GM12878 (cell line): Measurements from ENCODE around the gene TMEM161A. TPM values are rescaled to one million over a fixed set of nuclear protein-coding genes. Genes with fewer than 3 reads are reported as not detected.

Source experiments
- ATAC-seq: fragments of 200-7000 bp; cut with Tn5 transposase; 3 replicates; pipeline ENCODE4 v1.9.1; 2020; ENCODE audit warnings: mild to moderate bottlenecking, moderate library complexity
- BruUV-seq: library from RNA; stranded (reverse); fragments of 400-500 nt; replicated peaks from 2 replicates; lab custom pipeline; 2021; lab: Mats Ljungman, UMichigan
- CTCF ChIA-PET: fragments of 300-600 bp; sonication (Branson Sonifier 250); formaldehyde crosslinking; extraction: SDS; loops from one replicate; lab custom pipeline; 2021; ENCODE audit warnings: inconsistent platforms; lab: Yijun Ruan, JAX
- POLR2A ChIA-PET: fragments of 350-600 bp; formaldehyde crosslinking; extraction: SDS; loops from one replicate; lab custom pipeline; 2021; ENCODE audit warnings: inconsistent platforms; lab: Charles Lee
- RAD21 ChIA-PET: fragments of 300-600 bp; sonication (Branson Sonifier 250); formaldehyde crosslinking; loops from one replicate; lab custom pipeline; 2023; ENCODE audit warnings: antibody characterized with exemption; ENCODE audit not compliant: unreplicated experiment; lab: Charles Lee
- SMC1A ChIA-PET: fragments of 300-600 bp; sonication (Branson Sonifier 250); formaldehyde crosslinking; loops from one replicate; lab custom pipeline; 2023; ENCODE audit not compliant: unreplicated experiment, uncharacterized antibody; lab: Charles Lee
- DNase-seq: peaks from one replicate; pipeline ENCODE4 v3.0.0-alpha.2; 2011; ENCODE audit warnings: low read depth, low spot score
- FAIRE-seq: peaks from 3 replicates; lab custom pipeline; 2011; peaks lifted over from hg19 to GRCh38; lab: Jason Lieb, UNC
- H2AFZ ChIP-seq: 2 replicates; pipeline ENCODE4 v1.6.0; 2011; ENCODE audit warnings: low read depth, low read length, control low read depth; ENCODE audit not compliant: control insufficient read depth
- H3K27ac ChIP-seq: 2 replicates; pipeline ENCODE4 v1.5.1; 2011; ENCODE audit warnings: control low read depth; ENCODE audit not compliant: control insufficient read depth, insufficient read depth
- H3K27me3 ChIP-seq, 2 experiments: replicated peaks in 1 of 2; 2 replicates each; pipeline versions ENCODE4 v1.6.0 to v1.6.1; 2011; ENCODE audit warnings: low read length in 1 of 2; ENCODE audit not compliant: control insufficient read depth in 2 of 2, insufficient read depth in 2 of 2
- H3K36me3 ChIP-seq, 2 experiments: 2 replicates each; pipeline ENCODE4 v1.5.1; 2011; ENCODE audit warnings: low read length in 1 of 2; ENCODE audit not compliant: control insufficient read depth in 2 of 2, insufficient read depth in 2 of 2
- H3K4me1 ChIP-seq: 2 replicates; pipeline ENCODE4 v1.6.1; 2011; ENCODE audit warnings: mild to moderate bottlenecking, low read length, moderate library complexity, mixed read lengths; ENCODE audit not compliant: control insufficient read depth, insufficient read depth
- H3K4me2 ChIP-seq: 2 replicates; pipeline ENCODE4 v1.6.0; 2011; ENCODE audit warnings: control low read depth; ENCODE audit not compliant: control insufficient read depth, insufficient read depth
- H3K4me3 ChIP-seq: fragments of 200-600 bp; sonication (generic); 2 replicates; pipeline ENCODE4 v1.5.1; 2016
- H3K79me2 ChIP-seq: 2 replicates; pipeline ENCODE4 v1.6.0; 2011; ENCODE audit warnings: low read length; ENCODE audit not compliant: control insufficient read depth, insufficient read depth
- H3K9ac ChIP-seq: 2 replicates; pipeline ENCODE4 v1.8.0; 2011; ENCODE audit warnings: low read length, control low read depth, mixed read lengths; ENCODE audit not compliant: control insufficient read depth, insufficient read depth
- H3K9me3 ChIP-seq: replicated peaks from 3 replicates; pipeline ENCODE4 v1.5.1; 2011; ENCODE audit warnings: mild to moderate bottlenecking, low read length; ENCODE audit not compliant: control insufficient read depth, insufficient read depth
- H4K20me1 ChIP-seq: 2 replicates; pipeline ENCODE4 v1.6.0; 2011; ENCODE audit not compliant: control insufficient read depth, insufficient read depth
- CHD4 ChIP-seq: fragments of 200-600 bp; sonication (generic); IDR thresholded peaks from 2 replicates; pipeline ENCODE4 v1.6.1; 2016; ENCODE audit warnings: mild to moderate bottlenecking
- ETV6 ChIP-seq, 2 experiments: fragments of 450-650 bp in 1 of 2; IDR thresholded peaks in 1 of 2; conservative IDR thresholded peaks in 1 of 2; 2 replicates each; pipeline ENCODE4 v1.6.1; 2014; ENCODE audit warnings: antibody characterized with exemption in 1 of 2, borderline replicate concordance in 1 of 2, low read depth in 1 of 2, mild to moderate bottlenecking in 1 of 2, moderate library complexity in 1 of 2
- FOS ChIP-seq: IDR thresholded peaks from 3 replicates; pipeline ENCODE4 v1.6.1; 2011; ENCODE audit warnings: borderline replicate concordance; ENCODE audit not compliant: insufficient read length; ENCODE audit errors: extremely low read depth
- POLR2AphosphoS5 ChIP-seq: IDR thresholded peaks from 2 replicates; pipeline ENCODE4 v1.6.1; 2011; ENCODE audit warnings: mild to moderate bottlenecking, low read length, inconsistent platforms
- RFX5 ChIP-seq: IDR thresholded peaks from 2 replicates; pipeline ENCODE4 v1.6.1; 2011; ENCODE audit warnings: low read depth, low read length, improper control_type of control experiment
- SREBF1 ChIP-seq: IDR thresholded peaks from 2 replicates; pipeline ENCODE4 v1.6.1; 2012; ENCODE audit warnings: mild to moderate bottlenecking, low read length
- SUZ12 ChIP-seq: fragments of 200-600 bp; sonication (generic); IDR thresholded peaks from one replicate; pipeline ENCODE4 v1.6.1; 2018; ENCODE audit warnings: antibody characterized with exemption, mild to moderate bottlenecking; ENCODE audit not compliant: unreplicated experiment
- YBX1 ChIP-seq: fragments of 450-650 bp; IDR thresholded peaks from 2 replicates; pipeline ENCODE4 v1.6.1; 2016; ENCODE audit warnings: antibody characterized with exemption
- ZNF217 ChIP-seq: fragments of 450-650 bp; IDR thresholded peaks from 2 replicates; pipeline ENCODE4 v1.6.1; 2017; ENCODE audit warnings: antibody characterized with exemption, mild to moderate bottlenecking
- WGBS: methylation state at CpG from one replicate; pipeline ENCODE4 v1.1.6; 2016; ENCODE audit warnings: low lambda C conversion rate; ENCODE audit not compliant: insufficient replicate concordance, insufficient coverage; ENCODE audit errors: missing lambda C conversion rate; 5-methylcytosine and 5-hydroxymethylcytosine counted together
- in situ Hi-C: fragments of 300-500 bp; cut with MboI; formaldehyde crosslinking; loops from 9 replicates; pipeline ENCODE4 v1.14.3; 2018; ENCODE audit warnings: mixed read lengths
- intact Hi-C: fragments of 100-400 bp; cut with micrococcal nuclease; formaldehyde crosslinking; loops from one replicate; pipeline ENCODE4 v1.14.2; 2022; ENCODE audit not compliant: unreplicated experiment
- polyA plus RNA-seq, 11 experiments: library from polyadenylated mRNA; depleted of rRNA in 4 of 11; unstranded in 6 of 11; stranded (reverse) in 5 of 11; fragments of >200 nt; fragmentation: Nextera tagmentation in 4 of 11; fragmentation: Illumina TruSeq in 1 of 11; extraction: Ambion mirVana in 4 of 11; extraction: Trizol in 1 of 11; gene quantifications; 1 replicate in 1 of 11; 2 replicates in 10 of 11; pipeline versions ENCODE4 v1.2.1 to v1.2.3, GENCODE V29; 2011 to 2016; ENCODE audit warnings: inconsistent platforms in 2 of 11, missing spikeins in 2 of 11, low read depth in 1 of 11
- total RNA-seq, 4 experiments: library from RNA; depleted of rRNA in 3 of 4; stranded (reverse); fragments of >200 nt in 3 of 4; fragmentation: Illumina TruSeq in 1 of 4; extraction: Trizol in 1 of 4; gene quantifications; 2 replicates each; pipeline versions ENCODE4 v1.2.1 to v1.2.3, GENCODE V29; 2013 to 2021
- TF ChIP-seq, protein P1 (sequence below), 3 experiments: IDR thresholded peaks in 2 of 3; conservative IDR thresholded peaks in 1 of 3; 2 replicates each; pipeline ENCODE4 v1.5.1; 2011; ENCODE audit warnings: low read depth in 3 of 3, low read length in 3 of 3, mild to moderate bottlenecking in 3 of 3, control low read depth in 2 of 3, moderate library complexity in 2 of 3, inconsistent platforms in 1 of 3, mixed read lengths in 1 of 3; ENCODE audit not compliant: control insufficient read depth in 2 of 3, insufficient read depth in 1 of 3; ENCODE audit errors: extremely low read depth in 1 of 3
- TF ChIP-seq, protein P2 (sequence below): fragments of 450-650 bp; IDR thresholded peaks from 2 replicates; pipeline ENCODE4 v1.6.1; 2017; ENCODE audit warnings: mild to moderate bottlenecking, low read depth, inconsistent platforms; ENCODE audit not compliant: poor library complexity, severe bottlenecking
- TF ChIP-seq, protein P3 (sequence below): IDR thresholded peaks from 2 replicates; pipeline ENCODE4 v1.6.1; 2011; ENCODE audit warnings: borderline replicate concordance, low read depth, mild to moderate bottlenecking, moderate library complexity, mixed read lengths, low read length; ENCODE audit not compliant: insufficient read depth; ENCODE audit errors: extremely low read length
- TF ChIP-seq, protein P4 (sequence below): fragments of 450-650 bp; formaldehyde crosslinking; IDR thresholded peaks from 2 replicates; pipeline ENCODE4 v1.5.0; 2022; ENCODE audit warnings: mild to moderate bottlenecking, missing genetic modification characterization

TMEM161A gene
- total and polyA plus RNA-seq, 10 of the 15 experiments (the other 5 are each of a cell fraction or from before 2014, with no cell fraction given), result 1.1 to 37.1 (median 19.0) TPM

DNA sequence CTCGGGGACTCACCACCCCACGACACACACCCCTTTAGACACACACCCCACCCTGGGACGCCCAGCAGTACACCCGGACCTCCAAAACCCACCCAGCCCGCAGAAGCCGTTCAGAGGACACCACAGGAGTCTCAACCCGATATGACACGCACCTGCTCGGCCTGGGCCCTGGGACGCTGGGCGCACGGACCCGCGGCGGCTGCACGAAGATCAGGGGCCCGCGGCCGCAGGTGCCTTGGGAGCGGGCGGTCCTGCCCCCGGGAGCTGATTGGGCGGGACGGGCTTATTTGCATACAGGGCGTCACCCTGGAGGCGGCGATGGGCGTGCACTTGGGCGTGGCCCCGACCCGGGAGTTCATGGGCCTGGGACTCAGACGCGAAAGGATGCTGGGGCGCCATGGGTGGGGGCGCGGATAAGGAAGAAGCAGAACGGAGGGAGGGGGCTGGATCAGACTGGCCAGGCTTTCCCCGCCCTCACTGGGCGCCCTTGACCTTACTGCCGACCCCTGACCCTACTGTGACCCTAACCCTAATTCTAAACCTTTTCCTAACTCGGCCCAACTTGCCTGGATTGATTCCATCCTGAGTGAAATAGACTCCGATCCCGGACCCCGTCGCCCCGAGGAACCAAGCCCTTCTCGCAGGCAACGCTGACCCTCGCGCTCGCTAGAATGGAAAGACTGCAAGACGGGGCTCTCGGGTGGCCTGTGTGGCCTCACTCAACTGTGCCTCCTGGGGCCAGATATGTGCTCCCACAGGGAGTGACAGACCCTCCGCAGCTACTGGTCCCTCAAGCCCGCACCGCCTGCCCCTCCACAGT, 32.0 kb upstream of the TMEM161A start, which contains the start of gene MEF2B:
MEF2B (minus strand) TSS at position 211 of the 820 bp plus-strand sequence. CDS start 19,528 bp downstream, outside the sequence.
- RAD21 ChIA-PET, result interaction anchor here (14.0 kb wide), 1 partner anchor 16 kb away, joined by 394 read pairs; no protein-coding TSS in a partner anchor
- POLR2A ChIA-PET, result interaction anchor here (0.6 to 4.0 kb wide), 9 partner anchors 12 to 168 kb away, joined by 3 to 74 read pairs (median 4); partner anchors contain the start of gene SLC25A42
- Histone ChIP-seq H3K27ac (0 out of 2 replicates have a peak within 1 kb of the TSS, but pooled peaks have one; percentile 27), H3K79me2 (peaks cover 10% of the 10 kb centered on the region), H2AFZ (peak within 1 kb of the TSS; percentile 42; the same call in 1 of the 2 replicates), H3K36me3 (no peaks in the 10 kb centered on the region), H3K4me1 (peaks cover 30% of the 10 kb centered on the region), H3K4me3 (peak within 1 kb of the TSS; percentile 89), H4K20me1 (no peaks in the 10 kb centered on the region), H3K27me3 (no peaks in the 10 kb centered on the region), H3K9me3 (no peaks in the 10 kb centered on the region), H3K4me2 (peak within 1 kb of the TSS; percentile 94), H3K9ac (peak within 1 kb of the TSS; percentile 43; the same call in 1 of the 2 replicates)
- SMC1A ChIA-PET, result interaction anchor here (0.7 to 4.8 kb wide), 8 partner anchors 9 to 207 kb away, joined by 3 to 83 read pairs (median 6); no protein-coding TSS in a partner anchor
- WGBS, result 2% methylated on average over 46 of the region's 56 CpGs
- DNase-seq, result no peak
- intact Hi-C loops (no loop called here), in situ Hi-C loops (no loop called here)
- FAIRE-seq, result no peak
- CTCF ChIA-PET, result interaction anchor here (0.7 to 6.6 kb wide), 8 partner anchors 13 to 229 kb away, joined by 3 to 86 read pairs (median 7); partner anchors contain the start of genes BORCS8 and RFXANK
- no TSS peak for BruUV-seq
- ATAC-seq, result peak; percentile 95
- TF ChIP-seq FOS (no peak), YBX1 (no peak), POLR2AphosphoS5 (peak; percentile 85), RFX5 (no peak), SREBF1 (no peak), ZNF217 (no peak), ETV6 (conservative IDR thresholded peaks at IDR 0.05 in 1 of 2, IDR thresholded peaks at IDR 0.05 in 1 of 2; ENCODE audit: borderline replicate concordance in 1 of 2, low read depth in 1 of 2) (no peak), SUZ12 (no peak), CHD4 (no peak)
- TF ChIP-seq, protein P1, sequence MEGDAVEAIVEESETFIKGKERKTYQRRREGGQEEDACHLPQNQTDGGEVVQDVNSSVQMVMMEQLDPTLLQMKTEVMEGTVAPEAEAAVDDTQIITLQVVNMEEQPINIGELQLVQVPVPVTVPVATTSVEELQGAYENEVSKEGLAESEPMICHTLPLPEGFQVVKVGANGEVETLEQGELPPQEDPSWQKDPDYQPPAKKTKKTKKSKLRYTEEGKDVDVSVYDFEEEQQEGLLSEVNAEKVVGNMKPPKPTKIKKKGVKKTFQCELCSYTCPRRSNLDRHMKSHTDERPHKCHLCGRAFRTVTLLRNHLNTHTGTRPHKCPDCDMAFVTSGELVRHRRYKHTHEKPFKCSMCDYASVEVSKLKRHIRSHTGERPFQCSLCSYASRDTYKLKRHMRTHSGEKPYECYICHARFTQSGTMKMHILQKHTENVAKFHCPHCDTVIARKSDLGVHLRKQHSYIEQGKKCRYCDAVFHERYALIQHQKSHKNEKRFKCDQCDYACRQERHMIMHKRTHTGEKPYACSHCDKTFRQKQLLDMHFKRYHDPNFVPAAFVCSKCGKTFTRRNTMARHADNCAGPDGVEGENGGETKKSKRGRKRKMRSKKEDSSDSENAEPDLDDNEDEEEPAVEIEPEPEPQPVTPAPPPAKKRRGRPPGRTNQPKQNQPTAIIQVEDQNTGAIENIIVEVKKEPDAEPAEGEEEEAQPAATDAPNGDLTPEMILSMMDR (IDR thresholded peaks at IDR 0.05 in 2 of 3, conservative IDR thresholded peaks at IDR 0.05 in 1 of 3; ENCODE audit: control insufficient read depth in 2 of 3, extremely low read depth in 1 of 3, insufficient read depth in 1 of 3, low read depth in 3 of 3, low read length in 3 of 3), result no peak
- TF ChIP-seq, protein P2, sequence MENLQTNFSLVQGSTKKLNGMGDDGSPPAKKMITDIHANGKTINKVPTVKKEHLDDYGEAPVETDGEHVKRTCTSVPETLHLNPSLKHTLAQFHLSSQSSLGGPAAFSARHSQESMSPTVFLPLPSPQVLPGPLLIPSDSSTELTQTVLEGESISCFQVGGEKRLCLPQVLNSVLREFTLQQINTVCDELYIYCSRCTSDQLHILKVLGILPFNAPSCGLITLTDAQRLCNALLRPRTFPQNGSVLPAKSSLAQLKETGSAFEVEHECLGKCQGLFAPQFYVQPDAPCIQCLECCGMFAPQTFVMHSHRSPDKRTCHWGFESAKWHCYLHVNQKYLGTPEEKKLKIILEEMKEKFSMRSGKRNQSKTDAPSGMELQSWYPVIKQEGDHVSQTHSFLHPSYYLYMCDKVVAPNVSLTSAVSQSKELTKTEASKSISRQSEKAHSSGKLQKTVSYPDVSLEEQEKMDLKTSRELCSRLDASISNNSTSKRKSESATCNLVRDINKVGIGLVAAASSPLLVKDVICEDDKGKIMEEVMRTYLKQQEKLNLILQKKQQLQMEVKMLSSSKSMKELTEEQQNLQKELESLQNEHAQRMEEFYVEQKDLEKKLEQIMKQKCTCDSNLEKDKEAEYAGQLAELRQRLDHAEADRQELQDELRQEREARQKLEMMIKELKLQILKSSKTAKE, result no peak
- TF ChIP-seq, protein P3, sequence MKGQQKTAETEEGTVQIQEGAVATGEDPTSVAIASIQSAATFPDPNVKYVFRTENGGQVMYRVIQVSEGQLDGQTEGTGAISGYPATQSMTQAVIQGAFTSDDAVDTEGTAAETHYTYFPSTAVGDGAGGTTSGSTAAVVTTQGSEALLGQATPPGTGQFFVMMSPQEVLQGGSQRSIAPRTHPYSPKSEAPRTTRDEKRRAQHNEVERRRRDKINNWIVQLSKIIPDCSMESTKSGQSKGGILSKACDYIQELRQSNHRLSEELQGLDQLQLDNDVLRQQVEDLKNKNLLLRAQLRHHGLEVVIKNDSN, result no peak
- TF ChIP-seq, protein P4, sequence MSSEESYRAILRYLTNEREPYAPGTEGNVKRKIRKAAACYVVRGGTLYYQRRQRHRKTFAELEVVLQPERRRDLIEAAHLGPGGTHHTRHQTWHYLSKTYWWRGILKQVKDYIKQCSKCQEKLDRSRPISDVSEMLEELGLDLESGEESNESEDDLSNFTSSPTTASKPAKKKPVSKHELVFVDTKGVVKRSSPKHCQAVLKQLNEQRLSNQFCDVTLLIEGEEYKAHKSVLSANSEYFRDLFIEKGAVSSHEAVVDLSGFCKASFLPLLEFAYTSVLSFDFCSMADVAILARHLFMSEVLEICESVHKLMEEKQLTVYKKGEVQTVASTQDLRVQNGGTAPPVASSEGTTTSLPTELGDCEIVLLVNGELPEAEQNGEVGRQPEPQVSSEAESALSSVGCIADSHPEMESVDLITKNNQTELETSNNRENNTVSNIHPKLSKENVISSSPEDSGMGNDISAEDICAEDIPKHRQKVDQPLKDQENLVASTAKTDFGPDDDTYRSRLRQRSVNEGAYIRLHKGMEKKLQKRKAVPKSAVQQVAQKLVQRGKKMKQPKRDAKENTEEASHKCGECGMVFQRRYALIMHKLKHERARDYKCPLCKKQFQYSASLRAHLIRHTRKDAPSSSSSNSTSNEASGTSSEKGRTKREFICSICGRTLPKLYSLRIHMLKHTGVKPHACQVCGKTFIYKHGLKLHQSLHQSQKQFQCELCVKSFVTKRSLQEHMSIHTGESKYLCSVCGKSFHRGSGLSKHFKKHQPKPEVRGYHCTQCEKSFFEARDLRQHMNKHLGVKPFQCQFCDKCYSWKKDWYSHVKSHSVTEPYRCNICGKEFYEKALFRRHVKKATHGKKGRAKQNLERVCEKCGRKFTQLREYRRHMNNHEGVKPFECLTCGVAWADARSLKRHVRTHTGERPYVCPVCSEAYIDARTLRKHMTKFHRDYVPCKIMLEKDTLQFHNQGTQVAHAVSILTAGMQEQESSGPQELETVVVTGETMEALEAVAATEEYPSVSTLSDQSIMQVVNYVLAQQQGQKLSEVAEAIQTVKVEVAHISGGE (CRISPR knock-in tag), result no peak
